ENCODE results near the gene CKAP5.
A peak's percentile ranks its signal among the peaks of the same experiment; 100 is the strongest.

CKAP5 gene

DNA sequence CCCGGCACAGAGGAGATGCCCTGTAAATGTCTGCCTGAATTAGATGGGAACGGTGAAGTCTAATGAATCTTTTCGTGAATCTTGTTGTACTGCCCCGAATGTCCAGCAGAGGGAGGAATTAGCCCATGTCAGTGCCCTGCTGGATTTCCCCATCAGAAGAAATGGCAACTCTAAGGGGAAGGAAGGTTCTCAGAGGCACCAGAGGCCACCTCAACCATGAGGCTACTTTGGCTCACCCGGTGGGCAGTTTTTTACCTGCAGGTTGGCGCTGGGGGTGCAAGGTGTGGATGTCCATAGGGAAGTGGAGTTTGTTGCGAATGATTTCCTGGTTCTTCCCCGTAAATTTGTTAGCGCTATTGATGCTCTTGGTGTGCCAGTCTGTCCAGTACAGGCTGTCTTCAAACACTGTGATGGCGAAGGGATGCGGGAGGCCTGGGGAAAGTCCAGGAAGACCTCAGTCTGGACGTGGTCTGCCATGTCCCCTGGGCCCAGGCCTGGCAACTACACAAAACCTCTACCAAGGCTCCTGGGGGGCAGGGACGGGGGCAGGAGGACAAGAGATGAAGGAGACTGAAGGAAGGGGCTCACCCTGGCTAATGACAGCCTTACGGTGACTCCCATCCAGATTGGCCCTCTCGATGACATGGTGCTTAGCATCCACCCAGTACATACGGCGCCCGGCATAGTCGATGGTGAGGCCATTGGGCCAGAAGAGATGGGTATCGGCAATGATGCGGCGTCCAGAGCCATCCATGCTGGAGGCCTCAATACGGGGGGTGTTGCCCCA is 43.8 kb upstream of the CKAP5 start:
- DNase-seq (ENCODE audit: low read depth), result peak; percentile 74
- no peak overlapping the region for H3K4me3 ChIP-seq (ENCODE audit: low read length)
- TF ChIP-seq, protein P1, sequence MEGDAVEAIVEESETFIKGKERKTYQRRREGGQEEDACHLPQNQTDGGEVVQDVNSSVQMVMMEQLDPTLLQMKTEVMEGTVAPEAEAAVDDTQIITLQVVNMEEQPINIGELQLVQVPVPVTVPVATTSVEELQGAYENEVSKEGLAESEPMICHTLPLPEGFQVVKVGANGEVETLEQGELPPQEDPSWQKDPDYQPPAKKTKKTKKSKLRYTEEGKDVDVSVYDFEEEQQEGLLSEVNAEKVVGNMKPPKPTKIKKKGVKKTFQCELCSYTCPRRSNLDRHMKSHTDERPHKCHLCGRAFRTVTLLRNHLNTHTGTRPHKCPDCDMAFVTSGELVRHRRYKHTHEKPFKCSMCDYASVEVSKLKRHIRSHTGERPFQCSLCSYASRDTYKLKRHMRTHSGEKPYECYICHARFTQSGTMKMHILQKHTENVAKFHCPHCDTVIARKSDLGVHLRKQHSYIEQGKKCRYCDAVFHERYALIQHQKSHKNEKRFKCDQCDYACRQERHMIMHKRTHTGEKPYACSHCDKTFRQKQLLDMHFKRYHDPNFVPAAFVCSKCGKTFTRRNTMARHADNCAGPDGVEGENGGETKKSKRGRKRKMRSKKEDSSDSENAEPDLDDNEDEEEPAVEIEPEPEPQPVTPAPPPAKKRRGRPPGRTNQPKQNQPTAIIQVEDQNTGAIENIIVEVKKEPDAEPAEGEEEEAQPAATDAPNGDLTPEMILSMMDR (IDR thresholded peaks at IDR 0.05; ENCODE audit: insufficient read depth, low read depth, low read length, missing control alignments), result peak; percentile 92

DNA sequence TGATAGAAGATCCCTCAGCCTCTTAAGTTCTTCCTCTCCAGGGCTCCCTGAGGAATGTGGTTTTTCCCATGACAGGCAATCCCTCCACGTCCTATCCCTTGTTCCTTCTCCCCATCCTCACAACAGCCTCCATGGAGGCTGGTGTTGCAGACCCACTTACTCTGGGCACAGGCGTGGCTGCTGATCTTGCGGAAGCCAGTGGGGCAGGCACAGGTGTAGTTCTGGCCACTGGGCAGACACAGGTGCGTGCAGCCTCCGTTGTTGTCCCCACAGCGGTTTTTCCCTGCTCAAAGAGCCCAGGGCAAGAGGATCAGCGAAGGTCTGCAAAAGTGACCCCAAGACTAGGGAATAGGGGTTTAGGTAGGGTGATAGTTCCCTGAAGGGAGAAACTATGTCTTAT is 43.2 kb upstream of the CKAP5 start:
- DNase-seq (ENCODE audit: low read depth), result no peak
- H3K4me3 ChIP-seq (ENCODE audit: low read length), result no peak overlapping the region
- TF ChIP-seq, protein P1 (IDR thresholded peaks at IDR 0.05; ENCODE audit: insufficient read depth, low read depth, low read length, missing control alignments), result no peak

DNA sequence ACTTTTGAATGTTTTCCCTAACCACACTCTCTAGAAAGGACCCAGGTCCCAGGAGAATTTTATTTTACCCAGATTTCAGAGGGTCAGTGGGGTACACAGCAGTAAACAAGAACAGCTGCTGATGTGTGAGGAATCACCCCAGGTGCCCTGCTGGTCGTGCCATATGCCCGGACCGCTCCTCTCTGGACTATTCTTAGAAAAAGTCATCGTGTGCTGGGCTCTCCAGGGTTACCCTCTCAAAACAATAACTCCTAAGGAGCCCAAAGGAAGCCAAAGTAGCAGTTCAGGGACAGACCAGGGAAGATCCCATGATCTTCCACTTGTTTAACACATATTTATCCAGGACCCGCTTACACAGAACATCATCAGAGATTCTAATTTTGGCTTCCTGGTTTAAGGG is 42.6 kb upstream of the CKAP5 start:
- no peak for DNase-seq (ENCODE audit: low read depth)
- TF ChIP-seq, protein P1 (IDR thresholded peaks at IDR 0.05; ENCODE audit: insufficient read depth, low read depth, low read length, missing control alignments), result no peak
- no peak overlapping the region for H3K4me3 ChIP-seq (ENCODE audit: low read length)

DNA sequence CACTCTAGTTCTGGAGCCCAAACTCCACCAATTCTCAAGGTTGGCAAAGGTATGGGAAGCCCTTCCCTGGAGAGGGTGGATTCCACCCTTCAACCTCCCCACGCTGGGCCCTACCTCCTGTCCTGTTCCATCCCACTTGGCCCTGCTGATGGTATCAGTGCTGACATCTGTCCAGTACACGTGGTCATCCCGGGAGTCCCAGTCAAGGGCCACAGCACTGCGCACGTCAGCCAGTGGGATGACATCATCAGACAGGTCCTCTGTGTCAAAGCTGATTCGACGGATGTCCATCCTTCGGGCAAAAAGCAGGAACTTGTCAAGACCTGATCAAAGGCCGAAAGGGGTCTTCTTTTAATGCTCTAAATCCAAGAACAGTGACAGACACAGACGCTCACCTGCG is 40.1 kb upstream of the CKAP5 start:
- TF ChIP-seq, protein P1 (IDR thresholded peaks at IDR 0.05; ENCODE audit: insufficient read depth, low read depth, low read length, missing control alignments), result no peak
- no peak overlapping the region for H3K4me3 ChIP-seq (ENCODE audit: low read length)
- DNase-seq (ENCODE audit: low read depth), result no peak

DNA sequence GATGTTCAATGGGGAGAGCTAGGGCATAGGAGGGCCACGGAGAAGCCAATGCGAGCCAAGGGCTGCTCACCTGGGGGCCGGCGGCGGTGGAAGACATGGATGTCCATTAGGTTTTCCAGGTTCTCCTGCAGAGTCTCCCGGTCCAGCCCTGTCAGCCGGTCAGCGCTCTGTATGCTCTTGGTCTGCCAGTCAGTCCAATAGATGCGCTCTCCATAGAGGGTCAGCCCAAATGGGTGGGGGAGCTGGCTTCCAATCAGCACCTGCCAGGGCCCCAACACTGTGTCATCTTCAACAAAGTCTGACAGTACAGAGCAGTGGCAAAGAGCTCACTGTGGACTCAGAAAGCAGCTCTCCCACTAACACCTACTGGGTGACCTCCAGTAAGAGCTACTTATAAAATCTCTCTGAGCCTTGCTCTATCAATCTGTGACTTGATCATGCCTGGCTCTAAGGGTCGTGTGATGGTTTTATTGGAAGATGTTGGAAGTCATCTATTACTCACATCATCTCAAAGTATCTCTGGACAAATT is 33.0 kb upstream of the CKAP5 start:
- DNase-seq (ENCODE audit: low read depth), result no peak
- no peak overlapping the region for H3K4me3 ChIP-seq (ENCODE audit: low read length)
- TF ChIP-seq, protein P1 (IDR thresholded peaks at IDR 0.05; ENCODE audit: insufficient read depth, low read depth, low read length, missing control alignments), result no peak

DNA sequence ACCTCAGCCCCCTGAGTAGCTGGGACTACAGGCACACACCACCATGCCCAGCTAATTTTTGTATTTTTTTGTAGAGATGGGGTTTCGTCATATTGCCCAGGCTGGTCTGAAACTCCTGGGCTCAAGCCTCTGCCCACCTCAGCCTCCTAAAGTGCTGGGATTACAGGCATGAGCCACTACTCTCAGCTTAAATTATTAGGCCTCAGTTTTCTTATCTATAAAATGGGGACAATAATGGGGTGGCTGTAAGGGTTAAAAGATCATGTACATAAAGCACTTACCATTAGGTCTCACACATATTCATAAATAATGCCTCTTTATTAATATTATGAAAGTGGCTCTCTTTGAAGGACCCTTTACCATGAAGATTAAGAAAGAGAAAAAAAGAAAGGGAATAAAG is 31.5 kb upstream of the CKAP5 start:
- H3K4me3 ChIP-seq (ENCODE audit: low read length), result no peak overlapping the region
- TF ChIP-seq, protein P1 (IDR thresholded peaks at IDR 0.05; ENCODE audit: insufficient read depth, low read depth, low read length, missing control alignments), result no peak
- no peak for DNase-seq (ENCODE audit: low read depth)

DNA sequence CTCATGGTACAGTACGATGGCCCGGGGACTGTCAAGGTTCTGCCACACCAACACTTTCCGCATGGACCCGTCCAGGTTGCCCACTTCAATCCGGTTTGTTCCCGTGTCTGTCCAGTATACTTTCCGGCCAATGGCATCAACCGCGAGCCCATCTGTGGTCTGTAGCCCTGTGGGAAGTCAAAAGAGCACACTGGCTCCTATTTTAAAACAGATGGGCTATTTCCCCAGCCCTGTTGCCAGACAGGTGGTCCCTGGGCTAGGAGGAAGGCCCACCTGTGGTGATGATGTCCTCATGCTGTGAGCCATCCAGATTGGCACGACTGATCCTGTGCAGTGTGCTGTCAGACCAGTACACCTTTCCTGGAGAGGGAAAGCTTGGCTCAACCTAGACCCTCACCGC is 30.4 kb upstream of the CKAP5 start:
- TF ChIP-seq, protein P1 (IDR thresholded peaks at IDR 0.05; ENCODE audit: insufficient read depth, low read depth, low read length, missing control alignments), result no peak
- no peak for DNase-seq (ENCODE audit: low read depth)
- H3K4me3 ChIP-seq (ENCODE audit: low read length), result no peak overlapping the region
